ENCODE measurements around the gene BRD4. TPM values are rescaled to one million over a fixed set of nuclear protein-coding genes. Genes with fewer than 3 reads are reported as not detected.

The BRD4 gene
- total and polyA plus RNA-seq, 2 experiments from 2014 or later, result 63.8 to 115 TPM

- peak overlapping the region; percentile 35 for H3K27ac Mint-ChIP-seq
- Histone ChIP-seq H4K20me1 (replicated peaks; ENCODE audit: insufficient read depth) (peaks cover 97% of the 10 kb centered on the region), H3K27me3 (ENCODE audit: insufficient read depth) (no peaks in the 10 kb centered on the region), H3K4me3 (no peak overlapping the region), H3K36me3 (ENCODE audit: insufficient read depth) (no peaks in the 10 kb centered on the region), H3K27ac (ENCODE audit: low read depth) (peak overlapping the region; percentile 69; the same call in 1 of the 2 replicates), H3K4me2 (peak overlapping the region; percentile 21; the same call in 1 of the 2 replicates), H3F3A (replicated peaks; ENCODE audit: low read depth) (no peaks in the 10 kb centered on the region; the same call in 1 of the 2 replicates), H2AFZ (no peak overlapping the region), H3K79me2 (replicated peaks; ENCODE audit: insufficient read depth) (peaks cover 100% of the 10 kb centered on the region), H3K9me2 (ENCODE audit: insufficient read depth) (no peaks in the 10 kb centered on the region), H3K4me1 (ENCODE audit: insufficient read depth) (peaks cover 34% of the 10 kb centered on the region)
- DNase-seq (ENCODE audit: low spot score), result no peak
- H3K27me3 Mint-ChIP-seq (ENCODE audit: insufficient read depth, low read depth, poor library complexity), result peaks cover 15% of the 10 kb centered on the region
- H3K4me3 Mint-ChIP-seq, result no peak overlapping the region; the same call in 2 of the 3 replicates
- no peak for TF ChIP-seq NANOG (IDR thresholded peaks at IDR 0.05; ENCODE audit: borderline replicate concordance)
- TF ChIP-seq STAT1 (IDR thresholded peaks at IDR 0.05; ENCODE audit: unreplicated experiment), result no peak
- TF ChIP-seq CTCF (conservative IDR thresholded peaks at IDR 0.05; ENCODE audit: low read depth in 2 of 2), result peak in 1 of 2 experiments; percentile 41; a peak in 2 of 4 replicates
- TF ChIP-seq JUNB (IDR thresholded peaks at IDR 0.05; ENCODE audit: unreplicated experiment), result no peak
- TF ChIP-seq ZNF462 (CRISPR knock-in tag; IDR thresholded peaks at IDR 0.05), result no peak
- no peak for TF ChIP-seq EZH2phosphoT487 (IDR thresholded peaks at IDR 0.05; ENCODE audit: unreplicated experiment)
- no peak for TF ChIP-seq ETS1 (IDR thresholded peaks at IDR 0.05)
- ATAC-seq, result peak; percentile 57
- peaks cover 69% of the 10 kb centered on the region for H3K4me1 Mint-ChIP-seq
- peaks cover 5% of the 10 kb centered on the region; the same call in 1 of the 3 replicates for H3K36me3 Mint-ChIP-seq (ENCODE audit: low read depth)
- no peaks in the 10 kb centered on the region; the same call in 2 of the 3 replicates for H3K9me3 Mint-ChIP-seq
Observed at GRCh38 chr19:15324791-15325519, 7.4 kb downstream of the BRD4 start.
